ENCODE measurements around the gene MTRF1. TPM values are rescaled to one million over a fixed set of nuclear protein-coding genes. Genes with fewer than 3 reads are reported as not detected.

MTRF1 gene
- 8.6 and 10.7 TPM in 2 replicates for total RNA-seq (2014; rRNA removed; shearing (Covaris generic))

- peak; percentile 78 for DNase-seq (ENCODE audit: low read depth)
Observed at GRCh38 chr13:41263261-41263971, at the start of gene MTRF1. TSS of gene MTRF1 (minus strand) at chr13:41263576. CDS start at chr13:41260907, 2,669 bp downstream.

GRCh38 chr13:41313117-41313516 is 49.7 kb upstream of the MTRF1 start:
- no peak for DNase-seq (ENCODE audit: low read depth)

- peak; percentile 40 for DNase-seq (ENCODE audit: low read depth)
Observed at GRCh38 chr13:41312176-41312500, 48.8 kb upstream of the MTRF1 start.

GRCh38 chr13:41311406-41312175 is 48.2 kb upstream of the MTRF1 start:
- DNase-seq (ENCODE audit: low read depth) = peak; percentile 31

GRCh38 chr13:41310963-41311405 is 47.6 kb upstream of the MTRF1 start, which contains the start of gene NAA16:
TSS of gene NAA16 (plus strand) at chr13:41311267. CDS start at chr13:41311529, 262 bp downstream.
- DNase-seq (ENCODE audit: low read depth) = peak; percentile 95

- no peak for DNase-seq (ENCODE audit: low read depth)
Observed at GRCh38 chr13:41307884-41308640, 44.7 kb upstream of the MTRF1 start.

- no peak for DNase-seq (ENCODE audit: low read depth)
Observed at GRCh38 chr13:41306271-41307145, 43.1 kb upstream of the MTRF1 start.

- no peak for DNase-seq (ENCODE audit: low read depth)
Observed at GRCh38 chr13:41304551-41304950, 41.2 kb upstream of the MTRF1 start.

- DNase-seq (ENCODE audit: low read depth) = no peak
Observed at GRCh38 chr13:41302743-41303142, 39.4 kb upstream of the MTRF1 start.

- no peak for DNase-seq (ENCODE audit: low read depth)
Observed at GRCh38 chr13:41299316-41300094, 36.1 kb upstream of the MTRF1 start.

GRCh38 chr13:41296879-41297646 is 33.7 kb upstream of the MTRF1 start:
- no peak for DNase-seq (ENCODE audit: low read depth)

- no peak for DNase-seq (ENCODE audit: low read depth)
Observed at GRCh38 chr13:41295973-41296372, 32.6 kb upstream of the MTRF1 start.

GRCh38 chr13:41294914-41295313 is 31.5 kb upstream of the MTRF1 start:
- DNase-seq (ENCODE audit: low read depth) = no peak

GRCh38 chr13:41293272-41293671 is 29.9 kb upstream of the MTRF1 start:
- no peak for DNase-seq (ENCODE audit: low read depth)

- no peak for DNase-seq (ENCODE audit: low read depth)
Observed at GRCh38 chr13:41291246-41291645, 27.9 kb upstream of the MTRF1 start.

- no peak for DNase-seq (ENCODE audit: low read depth)
Observed at GRCh38 chr13:41289463-41289881, 26.1 kb upstream of the MTRF1 start.

- no peak for DNase-seq (ENCODE audit: low read depth)
Observed at GRCh38 chr13:41286370-41286769, 23.0 kb upstream of the MTRF1 start.

GRCh38 chr13:41284512-41285288 is 21.3 kb upstream of the MTRF1 start:
- DNase-seq (ENCODE audit: low read depth) = peak; percentile 47

GRCh38 chr13:41282129-41282571 is 18.8 kb upstream of the MTRF1 start:
- no peak for DNase-seq (ENCODE audit: low read depth)

All from Daoy (cell line).